Left colon (tissue), 2 donors: ENCODE measurements around the gene DMXL1. TPM values are rescaled to one million over a fixed set of nuclear protein-coding genes. Genes with fewer than 3 reads are reported as not detected.

Experiments
- ATAC-seq: fragments of 200-7000 bp; cut with Tn5 transposase; one replicate; pipeline ENCODE4 v1.9.1; 2020; ENCODE audit warnings: mild to moderate bottlenecking, moderate library complexity
- DNase-seq, 2 donors: peaks; one replicate each; pipeline ENCODE4 v3.0.0-alpha.2; 2020
- intact Hi-C, 2 donors: fragments of 100-400 bp; cut with DNase I in 1 of 2; cut with micrococcal nuclease in 1 of 2; formaldehyde crosslinking; loops; one replicate each; pipeline versions ENCODE4 v1.11.2 to v1.14.0; 2022; cut with DNase I, micrococcal nuclease
- total RNA-seq, 2 donors: library from RNA; stranded (reverse); fragmentation: NEBNext Ultra II Directional; extraction: Animal tissue kit (Norgen Biotek cat#: 25700); gene quantifications; one replicate each; pipeline ENCODE4 v1.2.1, GENCODE V29; 2021
- donor health status: DM: no; HTN: no; CAD: no.
- donor health status: DM: yes; HTN: yes; CAD: no.

DMXL1 gene
- total RNA-seq, 2 donors from 2014 or later: 48.0 to 49.6 TPM

DNA sequence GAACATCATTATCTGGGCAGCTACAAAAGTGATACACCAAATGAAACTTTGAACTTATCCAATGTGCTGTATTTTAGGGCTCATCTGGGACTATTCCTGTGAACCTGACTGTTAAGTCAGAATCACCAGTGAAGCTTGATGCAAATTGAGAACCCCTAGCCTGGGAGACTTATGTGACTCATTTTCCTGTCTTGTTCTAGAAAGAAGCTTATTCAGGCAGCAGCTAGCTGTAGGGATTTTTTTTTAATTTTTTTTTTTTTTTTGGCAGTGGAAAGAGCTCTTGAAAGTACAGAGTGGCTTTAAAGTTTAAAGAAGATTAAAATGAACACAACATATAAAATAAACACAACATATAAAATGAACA is 203.9 kb downstream of the DMXL1 start:
- intact Hi-C loops: no loop called here
- no peak for ATAC-seq

DNA sequence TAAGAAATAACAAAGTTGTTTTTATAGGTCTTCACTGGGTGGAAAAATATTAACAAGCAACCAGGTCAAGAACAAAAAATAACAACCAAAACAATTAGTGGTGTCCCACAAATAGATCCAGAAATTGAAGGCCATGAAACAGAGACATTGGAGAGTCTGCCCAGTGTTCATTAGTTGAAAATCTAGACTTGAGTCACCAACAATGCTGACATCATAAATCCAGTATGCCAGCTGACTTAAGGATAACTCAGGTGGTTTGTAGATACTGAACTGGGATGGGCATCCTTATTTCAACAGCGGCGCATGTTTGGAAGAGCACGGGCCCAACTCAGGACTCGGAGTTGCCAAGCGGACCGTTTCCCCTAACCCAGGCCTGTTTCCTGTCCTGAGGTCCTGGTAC is 204.3 kb downstream of the DMXL1 start:
- intact Hi-C loops: no loop called here
- ATAC-seq: no peak

More for the DNA sequence above, 203.9 kb downstream of the DMXL1 start:
- no peak for DNase-seq

DNA sequence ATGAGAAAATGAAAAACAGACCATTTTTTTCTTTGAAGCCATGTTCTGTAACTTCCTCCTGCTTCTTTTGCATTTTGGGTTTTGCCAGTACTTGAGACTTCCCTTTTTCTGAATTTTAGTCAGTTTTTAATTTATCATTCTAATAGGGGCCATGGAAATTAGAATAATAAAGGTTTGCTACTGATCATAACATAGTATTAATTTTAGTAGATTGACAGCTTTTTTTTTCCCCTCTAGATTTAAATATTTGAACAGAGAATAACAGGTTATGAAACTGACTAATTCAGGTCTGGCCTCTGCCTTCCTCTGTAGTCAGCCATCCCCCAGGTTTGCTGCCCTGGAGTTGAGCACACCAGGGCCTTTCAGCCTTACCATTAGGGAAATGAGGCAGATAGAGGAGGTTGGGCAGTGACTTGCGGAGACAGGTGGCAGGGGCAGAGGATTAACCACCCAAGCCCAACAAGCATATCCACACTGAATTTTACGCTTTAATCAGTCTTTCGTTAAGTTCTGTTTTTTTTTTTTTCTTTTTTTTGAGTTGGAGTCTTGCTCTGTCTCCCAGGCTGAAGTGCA is 204.8 kb downstream of the DMXL1 start:
- intact Hi-C loops: no loop called here
- ATAC-seq: no peak
- peak in 1 of 2 donors; percentile 30 for DNase-seq

More for the DNA sequence above, 204.3 kb downstream of the DMXL1 start:
- no peak for DNase-seq

DNA sequence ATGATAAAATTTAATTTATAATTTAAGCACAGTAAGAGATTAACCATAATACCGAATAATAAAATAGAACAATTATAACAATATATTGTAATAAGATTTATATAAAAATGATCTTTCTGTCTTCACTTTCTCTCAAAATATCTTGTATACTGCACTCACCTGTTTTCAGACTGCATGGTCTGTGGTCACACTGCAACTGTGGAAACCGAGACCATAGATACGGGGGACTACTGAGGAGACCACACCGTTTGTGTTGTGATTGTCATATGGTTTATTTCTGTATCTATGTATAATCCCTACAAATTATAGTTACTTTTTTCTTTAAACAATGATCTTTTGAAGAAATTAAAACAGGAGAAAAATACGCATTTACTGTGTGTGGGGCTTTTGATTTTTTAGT is 206.1 kb downstream of the DMXL1 start:
- no peak for ATAC-seq

DNA sequence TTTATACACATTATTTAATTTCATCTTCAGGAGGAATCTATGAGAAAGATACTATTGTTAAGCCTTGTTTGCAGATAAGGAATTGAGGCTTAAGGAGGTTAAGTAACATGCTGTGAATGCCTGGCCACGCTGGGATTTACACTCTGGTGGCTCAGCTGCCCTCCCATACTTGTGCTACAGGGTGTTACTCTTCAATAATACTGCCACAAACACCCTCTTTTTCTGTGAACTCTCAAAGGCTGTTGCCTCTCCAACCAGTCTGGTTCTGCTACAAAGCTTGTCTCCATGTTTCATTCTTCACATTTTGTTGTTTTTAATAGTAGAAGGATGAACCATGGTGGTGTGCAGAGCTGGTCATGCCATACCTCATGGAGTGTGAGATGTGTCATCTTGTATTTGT is 208.2 kb downstream of the DMXL1 start:
- DNase-seq (no peak), ATAC-seq (no peak)
- intact Hi-C loops: no loop called here

More for the DNA sequence above, 206.1 kb downstream of the DMXL1 start:
- no peak for DNase-seq
- intact Hi-C loops: no loop called here

DNA sequence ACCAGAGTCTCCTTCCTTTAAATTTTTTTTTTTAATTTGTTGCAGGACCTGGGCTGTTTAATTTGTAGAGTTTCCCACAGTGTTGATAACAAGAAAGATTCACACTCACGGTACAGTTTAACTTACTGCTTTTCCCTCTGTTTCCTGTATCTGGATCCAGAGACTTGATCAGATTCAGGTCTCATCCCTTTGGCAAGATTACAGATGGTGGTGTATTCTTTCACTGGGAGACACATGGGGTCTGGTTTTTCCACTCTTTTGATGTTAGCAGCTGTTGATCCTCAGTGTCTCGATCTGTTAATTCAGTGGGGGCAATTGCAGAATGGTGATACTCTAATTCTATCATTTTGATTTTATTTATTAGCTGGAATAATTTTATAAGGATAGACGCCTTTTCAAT is 209.5 kb downstream of the DMXL1 start:
- intact Hi-C loops: no loop called here
- DNase-seq (no peak), ATAC-seq (no peak)

DNA sequence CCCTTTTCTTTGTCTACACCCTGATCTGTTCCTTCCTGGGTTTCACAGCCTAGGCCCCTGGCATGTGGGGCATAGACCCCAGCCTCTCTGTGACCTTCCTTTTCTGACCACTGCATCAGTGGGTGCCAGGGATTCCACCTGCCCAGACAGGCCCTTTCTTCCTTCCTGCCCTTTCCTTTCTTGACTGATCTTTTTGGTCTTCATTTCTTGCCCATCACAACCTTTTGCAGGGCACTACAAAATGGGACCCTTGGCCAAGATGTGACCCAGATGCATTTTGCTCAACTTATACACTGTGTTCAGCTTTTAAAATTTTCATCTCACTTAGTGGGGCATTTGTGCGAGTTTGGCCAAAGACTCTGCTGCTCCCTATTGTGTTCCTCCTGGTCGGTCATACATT is 211.7 kb downstream of the DMXL1 start:
- DNase-seq: no peak
- intact Hi-C loops: no loop called here
- no peak for ATAC-seq

DNA sequence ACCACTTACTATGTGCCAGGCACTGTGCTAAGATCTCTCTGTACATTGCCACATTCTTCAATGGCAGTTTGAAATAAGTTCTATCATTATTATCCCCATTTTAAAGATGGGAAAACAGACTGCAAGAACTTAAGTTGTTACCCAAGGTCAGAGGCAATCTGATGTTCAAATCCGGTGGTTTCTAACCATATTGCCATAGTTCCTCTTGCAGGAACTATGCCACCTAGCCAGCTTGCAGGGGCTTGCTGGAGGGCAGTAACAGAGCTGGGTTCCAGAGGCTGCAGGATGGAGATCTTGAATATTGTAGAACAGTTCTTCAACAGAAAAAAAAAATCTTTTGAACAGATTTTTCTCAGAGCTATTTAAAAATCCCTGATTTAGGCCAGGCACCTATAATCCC is 213.1 kb downstream of the DMXL1 start:
- DNase-seq (no peak), ATAC-seq (no peak)
- intact Hi-C loops: no loop called here

DNA sequence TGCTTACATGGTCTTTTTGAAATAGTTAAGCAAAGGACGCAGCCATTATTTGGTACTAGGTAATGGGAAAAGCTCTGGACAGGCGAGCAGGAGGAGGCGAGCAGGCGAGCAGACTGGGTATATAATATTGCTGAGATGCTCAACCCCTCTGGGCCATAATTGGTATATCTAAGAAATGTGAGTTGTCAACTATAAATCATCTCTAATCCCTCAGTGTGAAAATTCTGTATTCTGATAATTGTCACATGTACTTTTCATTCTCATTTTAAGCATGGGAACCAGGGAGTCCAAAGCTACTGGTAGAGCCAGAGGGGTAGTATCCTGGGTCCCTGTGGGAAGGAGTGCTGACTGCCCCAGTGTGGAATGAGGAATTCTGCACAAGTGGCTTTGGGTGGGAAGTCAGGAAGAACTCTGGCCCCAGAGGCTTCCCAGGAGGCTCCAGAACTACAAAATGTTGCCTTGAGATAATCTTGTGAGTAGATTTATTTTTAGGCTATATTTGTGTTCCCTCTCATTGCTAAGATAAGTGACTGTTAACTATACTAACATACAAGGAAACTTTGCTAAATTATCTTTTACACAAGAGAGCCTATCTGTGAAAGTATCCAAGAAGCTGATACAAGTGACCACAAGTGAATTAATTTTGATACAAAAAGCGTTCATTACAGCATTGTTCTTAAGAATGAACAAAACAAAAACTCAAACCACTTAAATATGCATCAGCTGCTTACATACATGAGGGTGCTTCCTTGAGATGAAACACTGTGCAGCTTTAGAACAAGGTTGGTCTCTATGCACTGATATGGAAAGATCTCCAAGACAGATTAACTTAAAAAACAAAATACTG is 214.4 kb downstream of the DMXL1 start:
- ATAC-seq (no peak), DNase-seq (no peak)
- intact Hi-C loops: no loop called here

DNA sequence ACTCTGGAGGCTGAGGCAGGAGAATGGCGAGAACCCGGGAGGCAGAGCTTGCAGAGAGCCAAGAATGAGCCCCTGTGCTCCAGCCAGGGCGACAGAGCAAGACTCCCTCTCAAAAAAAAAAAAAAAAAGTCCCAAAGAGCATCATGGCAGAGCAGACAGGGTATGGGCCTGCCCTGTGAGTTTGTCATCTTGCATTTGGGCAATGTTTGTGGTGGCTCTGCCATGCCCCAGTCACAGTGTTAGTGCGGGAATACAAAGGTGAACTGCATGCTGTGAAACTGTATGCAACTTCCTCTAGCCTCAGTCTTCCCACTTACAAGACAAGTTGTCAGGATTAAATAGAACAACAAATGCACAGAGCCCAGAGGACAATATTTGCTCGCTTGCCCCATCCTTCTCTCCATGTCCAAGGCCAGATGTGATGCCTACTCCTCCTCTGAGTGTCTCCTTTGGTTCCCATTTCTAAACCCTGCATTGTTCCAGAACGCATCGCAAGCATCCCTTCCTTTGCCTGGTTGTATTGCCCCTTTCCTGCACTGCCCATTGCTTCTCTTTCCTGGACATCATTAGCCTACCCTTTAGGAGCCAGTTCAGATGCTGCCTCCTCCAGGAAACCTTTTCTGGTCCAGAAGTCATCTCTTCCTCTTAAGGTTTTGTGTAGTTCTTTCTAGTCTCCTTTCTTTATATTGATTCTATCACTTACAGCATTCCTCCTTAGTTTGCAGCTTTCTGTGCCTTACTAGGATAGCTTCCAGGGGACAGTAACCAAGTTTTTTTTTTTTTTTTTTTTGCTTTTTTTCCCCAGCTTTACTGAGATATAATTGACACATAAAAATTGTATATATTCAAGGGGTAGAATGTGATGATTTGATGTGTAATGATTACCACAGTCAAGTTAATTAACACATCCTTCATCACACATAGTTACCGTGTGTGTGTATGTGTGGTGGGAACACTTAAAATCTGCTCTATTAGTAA is 215.9 kb downstream of the DMXL1 start:
- no peak for ATAC-seq
- intact Hi-C loops: no loop called here

DNA sequence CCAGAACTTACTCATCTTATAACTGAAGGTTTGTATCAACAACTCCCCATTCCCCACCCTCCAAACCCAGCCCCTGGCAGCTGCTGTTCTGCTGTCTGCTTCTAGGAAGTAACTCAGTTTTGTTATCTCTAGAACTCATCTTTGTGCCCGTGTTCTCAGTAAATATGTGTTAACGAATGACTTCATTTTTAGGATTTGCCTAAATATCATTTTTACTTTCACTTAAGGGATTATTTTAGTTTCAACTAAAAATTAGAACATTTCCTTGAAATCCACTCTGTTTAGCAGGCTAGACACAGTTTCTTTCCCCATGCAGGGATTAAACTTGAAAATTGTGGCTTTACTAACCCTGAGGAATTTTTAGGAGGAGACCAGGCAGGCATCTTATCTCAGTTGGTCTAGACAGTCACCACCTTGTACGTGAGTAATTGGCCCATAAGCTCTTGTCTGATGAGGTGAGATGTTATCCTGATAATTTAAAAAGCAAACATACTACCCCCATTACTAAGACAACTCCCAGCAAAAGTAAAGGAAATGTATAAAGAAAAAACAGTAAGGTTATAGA is 216.7 kb downstream of the DMXL1 start:
- intact Hi-C loops: no loop called here
- DNase-seq (no peak), ATAC-seq (peak; percentile 56)

More for the DNA sequence above, 215.9 kb downstream of the DMXL1 start:
- DNase-seq: no peak

DNA sequence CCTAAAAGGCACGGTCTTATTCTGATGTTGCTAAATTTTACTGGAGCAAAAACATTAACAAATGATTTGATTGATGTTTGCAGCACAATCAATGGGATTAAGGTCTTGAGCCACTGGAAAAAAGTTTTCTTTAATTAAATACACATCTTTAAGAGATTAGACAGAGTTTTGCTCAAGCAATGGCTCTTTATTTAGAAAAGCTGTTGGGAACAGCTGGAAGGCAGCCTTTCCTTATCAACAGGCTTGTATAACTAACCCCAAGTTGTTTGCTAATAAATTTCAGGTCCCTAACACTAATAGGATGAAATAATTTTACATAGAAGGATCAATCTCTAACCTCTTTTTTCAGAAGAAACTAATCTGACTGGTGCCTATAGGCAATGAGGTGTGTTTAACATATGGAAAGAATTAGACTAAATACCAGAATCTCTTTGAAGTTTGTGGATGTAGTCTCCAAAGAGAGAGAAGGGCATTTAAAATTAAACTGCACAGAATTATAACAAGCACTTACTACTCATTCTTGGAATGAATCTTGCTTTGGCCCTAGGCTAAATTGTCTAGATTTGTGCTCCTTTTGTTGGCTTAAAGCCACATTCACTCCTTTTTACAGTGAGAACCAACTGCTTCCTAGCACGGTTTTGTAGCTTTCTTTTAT is 217.6 kb downstream of the DMXL1 start:
- ATAC-seq: no peak
- intact Hi-C loops: no loop called here
- no peak for DNase-seq

DNA sequence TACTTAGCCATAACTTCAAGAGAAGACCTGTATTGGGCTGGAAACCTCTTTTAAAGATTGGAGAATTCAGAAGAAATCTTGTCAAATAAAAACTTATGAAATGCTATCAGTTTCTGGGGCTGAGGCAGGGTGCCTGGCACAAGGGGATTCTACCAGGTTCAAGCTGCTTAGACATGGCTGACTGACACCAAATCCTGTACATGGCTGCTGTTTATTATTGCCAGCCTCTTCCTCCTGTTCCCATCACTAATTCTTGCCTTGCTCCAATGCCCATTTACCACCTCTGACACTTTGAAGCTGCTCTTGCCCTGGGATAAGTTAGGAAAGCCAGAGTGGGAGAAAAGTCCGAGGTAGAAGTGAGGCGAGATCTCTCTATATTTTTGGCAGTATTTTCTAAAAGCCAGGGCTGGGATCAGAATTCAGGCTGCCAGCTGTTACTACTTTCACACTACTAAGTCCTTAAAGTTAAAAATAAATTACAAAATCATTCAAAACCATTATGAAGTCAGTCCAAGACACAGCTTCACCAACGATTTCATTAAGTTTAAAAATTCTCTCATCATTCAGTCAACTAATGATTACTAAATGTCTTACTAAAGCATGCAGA is 218.7 kb downstream of the DMXL1 start:
- no peak for ATAC-seq
- intact Hi-C loops: no loop called here
- DNase-seq: no peak

DNA sequence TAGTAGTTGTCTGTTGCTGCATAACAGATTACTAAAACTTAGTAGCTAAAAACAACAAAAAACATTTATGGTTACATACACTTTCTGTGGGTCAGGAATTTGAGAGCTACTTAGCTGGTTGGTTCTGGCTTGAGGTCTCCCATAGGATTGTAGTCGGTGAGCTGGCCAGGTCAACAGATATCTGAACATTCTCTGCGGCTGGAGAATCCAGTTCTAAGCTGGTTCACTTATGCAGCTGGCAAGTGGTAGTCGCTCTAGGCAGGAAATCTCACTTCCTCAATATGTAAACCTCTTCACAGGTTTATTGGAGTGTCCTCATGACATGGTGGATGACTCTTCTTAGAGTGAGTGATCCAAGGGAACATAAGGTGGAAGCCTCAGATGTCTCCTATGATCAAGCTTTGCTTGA is 219.3 kb downstream of the DMXL1 start:
- ATAC-seq (no peak), DNase-seq (no peak)
- intact Hi-C loops: no loop called here

DNA sequence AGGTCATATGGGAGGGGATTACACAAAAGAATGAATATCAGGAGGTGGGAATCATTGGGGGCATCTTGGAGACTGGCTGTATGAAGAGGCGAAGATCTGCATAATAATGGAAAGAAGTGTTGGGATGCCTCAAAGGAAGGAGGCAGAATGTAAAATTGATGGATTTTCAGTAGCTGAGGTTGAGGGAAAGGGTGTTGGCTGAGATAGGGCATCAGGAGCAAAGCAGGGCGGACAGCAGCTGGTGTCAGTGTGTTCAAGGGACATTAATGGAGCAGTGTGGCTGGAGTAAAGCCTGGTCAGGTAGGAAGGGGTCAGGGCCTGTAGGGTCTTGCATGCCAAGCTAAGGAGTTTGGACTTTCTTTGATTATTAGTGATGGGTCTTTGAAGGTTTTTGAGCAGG is 219.7 kb downstream of the DMXL1 start:
- DNase-seq: no peak
- intact Hi-C loops: no loop called here
- ATAC-seq: no peak

DNA sequence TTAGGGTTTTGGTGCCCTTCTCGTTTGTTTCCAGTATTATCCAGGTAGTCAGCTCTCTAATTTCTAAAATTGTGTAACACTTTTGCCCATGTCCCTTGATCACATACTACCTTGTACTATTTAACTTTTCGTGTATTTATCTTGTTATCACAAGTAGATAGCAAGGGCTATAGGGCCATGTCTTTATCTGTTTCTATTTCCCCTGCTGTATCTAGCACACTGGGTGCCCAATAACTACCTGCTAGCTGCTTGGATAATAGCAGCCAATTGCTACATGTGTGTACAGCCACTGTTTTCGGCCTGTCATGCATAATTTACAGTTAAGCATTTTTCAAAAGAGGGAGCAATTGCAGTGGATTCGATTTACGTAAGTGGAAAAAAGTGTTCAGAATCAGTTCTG is 220.2 kb downstream of the DMXL1 start:
- ATAC-seq (no peak), DNase-seq (no peak)
- intact Hi-C loops: no loop called here

DNA sequence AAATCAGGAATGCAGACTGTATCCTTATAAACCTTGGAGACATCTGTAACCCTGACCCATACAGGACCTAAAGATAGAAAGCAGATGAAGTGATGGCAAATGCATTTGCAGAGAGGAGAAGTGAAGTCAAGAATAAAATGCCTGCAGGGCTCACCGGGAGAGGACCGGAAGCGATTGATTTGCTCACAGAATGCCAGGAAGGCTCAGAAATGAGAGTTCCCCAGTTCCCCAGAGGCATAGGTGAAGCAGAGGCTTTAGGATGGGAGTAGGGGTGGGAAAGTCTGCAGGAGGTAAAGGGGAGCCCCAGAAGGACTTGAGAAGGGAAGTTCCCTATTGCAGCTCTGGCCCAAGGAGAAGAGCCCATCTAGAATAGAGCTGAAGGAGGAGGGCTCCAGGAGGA is 221.0 kb downstream of the DMXL1 start:
- intact Hi-C loops: no loop called here
- ATAC-seq (no peak), DNase-seq (no peak)

DNA sequence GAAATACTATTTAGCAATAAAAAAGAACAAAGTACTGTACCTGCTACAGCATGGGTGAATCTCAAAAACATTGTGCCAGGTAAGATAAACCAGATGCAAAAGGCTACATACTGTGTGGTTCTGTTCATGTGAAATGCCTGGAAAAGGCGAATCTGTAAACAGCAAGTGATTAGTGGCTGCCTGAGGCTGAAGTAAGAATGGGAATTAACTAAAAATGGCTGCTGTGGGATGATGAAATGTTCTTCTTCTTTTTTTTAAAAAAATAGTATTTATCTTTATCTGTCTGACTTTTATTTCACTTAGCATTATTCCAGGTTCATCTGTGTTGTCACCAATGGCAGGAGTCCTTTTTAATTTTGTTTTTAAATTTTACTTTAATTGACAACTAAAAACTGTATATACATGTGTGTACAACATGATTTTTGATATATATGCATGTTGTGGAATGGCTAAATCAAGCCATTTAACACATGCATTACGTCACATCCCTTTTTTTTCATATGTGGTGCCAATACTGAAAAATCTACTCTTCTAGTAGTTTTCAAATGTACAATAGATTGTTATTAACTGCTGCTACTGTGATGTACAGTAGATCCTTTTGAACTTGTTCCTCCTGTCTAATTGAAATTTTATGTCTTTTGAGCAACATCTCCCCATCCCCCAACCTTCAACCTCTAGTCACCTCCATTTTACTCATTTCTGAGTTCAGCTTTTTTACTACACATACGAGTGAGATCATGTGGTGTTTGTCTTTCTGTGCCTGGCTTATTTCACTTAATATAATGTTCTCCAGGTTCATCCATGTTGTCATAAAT is 222.0 kb downstream of the DMXL1 start:
- no peak for ATAC-seq
- intact Hi-C loops: no loop called here
- DNase-seq: no peak
